Body of pancreas (tissue), 4 donors: ENCODE data around the gene CAPG.

Experiments
- POLR2A ChIP-seq, 3 donors: fragments of 450-650 bp; IDR thresholded peaks; one replicate each; pipeline ENCODE4 v1.6.1; 2016; ENCODE audit warnings: antibody characterized with exemption in 3 of 3, mild to moderate bottlenecking in 2 of 3
- TF ChIP-seq, protein P1 (sequence below), 7 experiments: fragments of 450-650 bp in 4 of 7; fragments of 200-600 bp in 3 of 7; sonication (generic) in 3 of 7; IDR thresholded peaks; one replicate each; pipeline ENCODE4 v1.5.1; 2016 to 2019; ENCODE audit warnings: antibody characterized with exemption in 7 of 7

DNA sequence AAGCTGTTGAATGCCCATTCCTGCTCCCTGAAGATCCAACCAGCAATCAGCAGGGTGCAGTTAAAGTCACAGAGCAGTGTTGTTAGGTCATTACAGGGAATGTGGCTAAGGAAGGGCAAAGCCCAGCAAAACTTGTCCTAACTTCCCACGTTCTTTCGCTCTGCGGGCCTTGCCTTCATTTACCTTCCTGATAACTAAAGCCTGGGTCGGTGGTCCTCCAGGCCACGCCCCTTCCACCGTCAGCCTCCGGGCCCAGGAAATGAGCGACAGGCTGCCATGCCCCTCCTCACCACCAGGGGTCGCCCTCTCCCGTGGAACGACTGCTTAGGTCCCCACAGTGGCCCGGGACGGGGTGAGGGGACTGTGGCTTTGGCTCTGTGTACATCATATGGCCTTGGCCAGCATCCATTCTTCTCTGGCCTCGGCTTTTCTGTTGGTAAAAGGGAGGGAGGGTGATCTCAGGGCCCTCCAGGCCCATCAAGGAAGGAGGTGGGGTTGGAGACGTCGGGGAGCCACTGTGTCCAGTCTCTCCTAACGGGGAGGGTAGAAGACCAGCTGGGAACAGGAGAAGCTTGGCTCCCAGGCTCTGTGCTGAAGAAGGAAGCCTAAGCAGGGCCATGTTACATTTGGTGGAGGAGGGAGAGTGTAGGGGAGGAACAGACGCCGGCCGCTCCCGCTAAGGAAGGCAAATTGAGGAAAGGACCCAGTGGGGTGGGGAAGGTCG lies 10.5 kb upstream of the CAPG start:
- TF ChIP-seq, protein P1, sequence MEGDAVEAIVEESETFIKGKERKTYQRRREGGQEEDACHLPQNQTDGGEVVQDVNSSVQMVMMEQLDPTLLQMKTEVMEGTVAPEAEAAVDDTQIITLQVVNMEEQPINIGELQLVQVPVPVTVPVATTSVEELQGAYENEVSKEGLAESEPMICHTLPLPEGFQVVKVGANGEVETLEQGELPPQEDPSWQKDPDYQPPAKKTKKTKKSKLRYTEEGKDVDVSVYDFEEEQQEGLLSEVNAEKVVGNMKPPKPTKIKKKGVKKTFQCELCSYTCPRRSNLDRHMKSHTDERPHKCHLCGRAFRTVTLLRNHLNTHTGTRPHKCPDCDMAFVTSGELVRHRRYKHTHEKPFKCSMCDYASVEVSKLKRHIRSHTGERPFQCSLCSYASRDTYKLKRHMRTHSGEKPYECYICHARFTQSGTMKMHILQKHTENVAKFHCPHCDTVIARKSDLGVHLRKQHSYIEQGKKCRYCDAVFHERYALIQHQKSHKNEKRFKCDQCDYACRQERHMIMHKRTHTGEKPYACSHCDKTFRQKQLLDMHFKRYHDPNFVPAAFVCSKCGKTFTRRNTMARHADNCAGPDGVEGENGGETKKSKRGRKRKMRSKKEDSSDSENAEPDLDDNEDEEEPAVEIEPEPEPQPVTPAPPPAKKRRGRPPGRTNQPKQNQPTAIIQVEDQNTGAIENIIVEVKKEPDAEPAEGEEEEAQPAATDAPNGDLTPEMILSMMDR (IDR thresholded peaks at IDR 0.05): peak; percentile 97 to 100 (median 100)
- peak in 2 of 3 donors; percentile 72 to 73 for TF ChIP-seq POLR2A (IDR thresholded peaks at IDR 0.05)
